GM12878 (cell line): ENCODE data around the gene PDPN. TPM values are rescaled to one million over a fixed set of nuclear protein-coding genes. Genes with fewer than 3 reads are reported as not detected.

Source experiments
- ATAC-seq: fragments of 200-7000 bp; cut with Tn5 transposase; 3 replicates; pipeline ENCODE4 v1.9.1; 2020; ENCODE audit warnings: mild to moderate bottlenecking, moderate library complexity
- BruUV-seq: library from RNA; stranded (reverse); fragments of 400-500 nt; replicated peaks from 2 replicates; lab custom pipeline; 2021; lab: Mats Ljungman, UMichigan
- CTCF ChIA-PET: fragments of 300-600 bp; sonication (Branson Sonifier 250); formaldehyde crosslinking; extraction: SDS; loops from one replicate; lab custom pipeline; 2021; ENCODE audit warnings: inconsistent platforms; lab: Yijun Ruan, JAX
- POLR2A ChIA-PET: fragments of 350-600 bp; formaldehyde crosslinking; extraction: SDS; loops from one replicate; lab custom pipeline; 2021; ENCODE audit warnings: inconsistent platforms; lab: Charles Lee
- RAD21 ChIA-PET: fragments of 300-600 bp; sonication (Branson Sonifier 250); formaldehyde crosslinking; loops from one replicate; lab custom pipeline; 2023; ENCODE audit warnings: antibody characterized with exemption; ENCODE audit not compliant: unreplicated experiment; lab: Charles Lee
- SMC1A ChIA-PET: fragments of 300-600 bp; sonication (Branson Sonifier 250); formaldehyde crosslinking; loops from one replicate; lab custom pipeline; 2023; ENCODE audit not compliant: unreplicated experiment, uncharacterized antibody; lab: Charles Lee
- DNase-seq: peaks from one replicate; pipeline ENCODE4 v3.0.0-alpha.2; 2011; ENCODE audit warnings: low read depth, low spot score
- FAIRE-seq: peaks from 3 replicates; lab custom pipeline; 2011; peaks lifted over from hg19 to GRCh38; lab: Jason Lieb, UNC
- H2AFZ ChIP-seq: 2 replicates; pipeline ENCODE4 v1.6.0; 2011; ENCODE audit warnings: low read depth, low read length, control low read depth; ENCODE audit not compliant: control insufficient read depth
- H3K27ac ChIP-seq: 2 replicates; pipeline ENCODE4 v1.5.1; 2011; ENCODE audit warnings: control low read depth; ENCODE audit not compliant: control insufficient read depth, insufficient read depth
- H3K27me3 ChIP-seq, 2 experiments: replicated peaks in 1 of 2; 2 replicates each; pipeline versions ENCODE4 v1.6.0 to v1.6.1; 2011; ENCODE audit warnings: low read length in 1 of 2; ENCODE audit not compliant: control insufficient read depth in 2 of 2, insufficient read depth in 2 of 2
- H3K36me3 ChIP-seq, 2 experiments: 2 replicates each; pipeline ENCODE4 v1.5.1; 2011; ENCODE audit warnings: low read length in 1 of 2; ENCODE audit not compliant: control insufficient read depth in 2 of 2, insufficient read depth in 2 of 2
- H3K4me1 ChIP-seq: 2 replicates; pipeline ENCODE4 v1.6.1; 2011; ENCODE audit warnings: mild to moderate bottlenecking, low read length, moderate library complexity, mixed read lengths; ENCODE audit not compliant: control insufficient read depth, insufficient read depth
- H3K4me2 ChIP-seq: 2 replicates; pipeline ENCODE4 v1.6.0; 2011; ENCODE audit warnings: control low read depth; ENCODE audit not compliant: control insufficient read depth, insufficient read depth
- H3K4me3 ChIP-seq: fragments of 200-600 bp; sonication (generic); 2 replicates; pipeline ENCODE4 v1.5.1; 2016
- H3K79me2 ChIP-seq: 2 replicates; pipeline ENCODE4 v1.6.0; 2011; ENCODE audit warnings: low read length; ENCODE audit not compliant: control insufficient read depth, insufficient read depth
- H3K9ac ChIP-seq: 2 replicates; pipeline ENCODE4 v1.8.0; 2011; ENCODE audit warnings: low read length, control low read depth, mixed read lengths; ENCODE audit not compliant: control insufficient read depth, insufficient read depth
- H3K9me3 ChIP-seq: replicated peaks from 3 replicates; pipeline ENCODE4 v1.5.1; 2011; ENCODE audit warnings: mild to moderate bottlenecking, low read length; ENCODE audit not compliant: control insufficient read depth, insufficient read depth
- H4K20me1 ChIP-seq: 2 replicates; pipeline ENCODE4 v1.6.0; 2011; ENCODE audit not compliant: control insufficient read depth, insufficient read depth
- BRCA1 ChIP-seq: IDR thresholded peaks from 2 replicates; pipeline ENCODE4 v1.6.1; 2011; ENCODE audit warnings: low read depth, low read length, improper control_type of control experiment
- CBFB ChIP-seq: IDR thresholded peaks from 2 replicates; pipeline ENCODE4 v1.6.1; 2016; ENCODE audit warnings: antibody characterized with exemption, low read depth
- CUX1 ChIP-seq: IDR thresholded peaks from 2 replicates; pipeline ENCODE4 v1.6.1; 2012; ENCODE audit warnings: improper control_type of control experiment, low read depth, low read length; ENCODE audit not compliant: insufficient replicate concordance
- GABPA ChIP-seq: IDR thresholded peaks from 2 replicates; pipeline ENCODE4 v1.6.1; 2014; ENCODE audit warnings: antibody characterized with exemption, low read depth, mild to moderate bottlenecking, inconsistent platforms
- HCFC1 ChIP-seq: fragments of 150-350 bp; IDR thresholded peaks from 2 replicates; pipeline ENCODE4 v1.6.1; 2014; ENCODE audit warnings: low read length
- MYC ChIP-seq: IDR thresholded peaks from 2 replicates; pipeline ENCODE4 v1.6.1; 2011; ENCODE audit warnings: mild to moderate bottlenecking, low read length, moderate library complexity, inconsistent platforms; ENCODE audit not compliant: insufficient read depth, insufficient replicate concordance, insufficient read length, severe bottlenecking
- RFX5 ChIP-seq: IDR thresholded peaks from 2 replicates; pipeline ENCODE4 v1.6.1; 2011; ENCODE audit warnings: low read depth, low read length, improper control_type of control experiment
- SMAD1 ChIP-seq: fragments of 450-650 bp; IDR thresholded peaks from 2 replicates; pipeline ENCODE4 v1.6.1; 2018; ENCODE audit warnings: mild to moderate bottlenecking, low read depth; ENCODE audit not compliant: partially characterized antibody
- SMC3 ChIP-seq: IDR thresholded peaks from 2 replicates; pipeline ENCODE4 v1.6.1; 2011; ENCODE audit warnings: low read length, improper control_type of control experiment, borderline replicate concordance
- SUPT20H ChIP-seq: IDR thresholded peaks from 2 replicates; pipeline ENCODE4 v1.6.1; 2011; ENCODE audit warnings: low read depth, mild to moderate bottlenecking, low read length, moderate library complexity, borderline replicate concordance; ENCODE audit not compliant: control insufficient read depth
- TBL1XR1 ChIP-seq: IDR thresholded peaks from 2 replicates; pipeline ENCODE4 v1.6.1; 2012; ENCODE audit warnings: low read depth, low read length, improper control_type of control experiment
- ZNF24 ChIP-seq: fragments of 450-650 bp; IDR thresholded peaks from 2 replicates; pipeline ENCODE4 v1.6.1; 2017; ENCODE audit warnings: antibody characterized with exemption, mild to moderate bottlenecking
- ZNF384 ChIP-seq: IDR thresholded peaks from 2 replicates; pipeline ENCODE4 v1.6.1; 2012; ENCODE audit warnings: low read depth, mild to moderate bottlenecking, low read length, improper control_type of control experiment, borderline replicate concordance
- ZNF687 ChIP-seq: fragments of 450-650 bp; IDR thresholded peaks from 2 replicates; pipeline ENCODE4 v1.6.1; 2017; ENCODE audit warnings: mild to moderate bottlenecking, moderate library complexity
- WGBS: methylation state at CpG from one replicate; pipeline ENCODE4 v1.1.6; 2016; ENCODE audit warnings: low lambda C conversion rate; ENCODE audit not compliant: insufficient replicate concordance, insufficient coverage; ENCODE audit errors: missing lambda C conversion rate; 5-methylcytosine and 5-hydroxymethylcytosine counted together
- in situ Hi-C: fragments of 300-500 bp; cut with MboI; formaldehyde crosslinking; loops from 9 replicates; pipeline ENCODE4 v1.14.3; 2018; ENCODE audit warnings: mixed read lengths
- intact Hi-C: fragments of 100-400 bp; cut with micrococcal nuclease; formaldehyde crosslinking; loops from one replicate; pipeline ENCODE4 v1.14.2; 2022; ENCODE audit not compliant: unreplicated experiment
- polyA plus RNA-seq, 11 experiments: library from polyadenylated mRNA; depleted of rRNA in 4 of 11; unstranded in 6 of 11; stranded (reverse) in 5 of 11; fragments of >200 nt; fragmentation: Nextera tagmentation in 4 of 11; fragmentation: Illumina TruSeq in 1 of 11; extraction: Ambion mirVana in 4 of 11; extraction: Trizol in 1 of 11; gene quantifications; 1 replicate in 1 of 11; 2 replicates in 10 of 11; pipeline versions ENCODE4 v1.2.1 to v1.2.3, GENCODE V29; 2011 to 2016; ENCODE audit warnings: inconsistent platforms in 2 of 11, missing spikeins in 2 of 11, low read depth in 1 of 11
- total RNA-seq, 4 experiments: library from RNA; depleted of rRNA in 3 of 4; stranded (reverse); fragments of >200 nt in 3 of 4; fragmentation: Illumina TruSeq in 1 of 4; extraction: Trizol in 1 of 4; gene quantifications; 2 replicates each; pipeline versions ENCODE4 v1.2.1 to v1.2.3, GENCODE V29; 2013 to 2021
- TF ChIP-seq, protein P1 (sequence below): fragments of 450-650 bp; IDR thresholded peaks from 2 replicates; pipeline ENCODE4 v1.6.1; 2017; ENCODE audit warnings: low read depth, mild to moderate bottlenecking, moderate library complexity

The PDPN gene
- total and polyA plus RNA-seq, 10 of the 15 experiments (the other 5 are each of a cell fraction or from before 2014, with no cell fraction given): 0.21 TPM; not detected in 9

GRCh38 chr1:13605159-13605558 is 21.5 kb downstream of the PDPN start:
- RAD21 ChIA-PET: no interaction called here
- H3K79me2 ChIP-seq: no peaks in the 10 kb centered on the region
- no TSS peak for BruUV-seq
- no peak for ATAC-seq
- H3K27me3 ChIP-seq: no peaks in the 10 kb centered on the region
- POLR2A ChIA-PET: no interaction called here
- CTCF ChIA-PET: no interaction called here
- SMC1A ChIA-PET: no interaction called here
- H3K9ac ChIP-seq: no peak overlapping the region
- intact Hi-C loops: no loop called here
- 0% methylated on average over 1 of the region's 1 CpG for WGBS
- H3K9me3 ChIP-seq: no peaks in the 10 kb centered on the region
- no peak overlapping the region for H3K4me3 ChIP-seq
- in situ Hi-C loops: no loop called here
- no peaks in the 10 kb centered on the region for H4K20me1 ChIP-seq
- H3K27ac ChIP-seq: no peak overlapping the region
- no peak overlapping the region for H2AFZ ChIP-seq
- DNase-seq: no peak
- no peaks in the 10 kb centered on the region for H3K36me3 ChIP-seq
- H3K4me2 ChIP-seq: no peak overlapping the region
- no peak for FAIRE-seq
- H3K4me1 ChIP-seq: no peaks in the 10 kb centered on the region
- TF ChIP-seq SMC3 (no peak), MYC (no peak), CBFB (no peak), SMAD1 (no peak), CUX1 (no peak), SUPT20H (no peak), ZNF687 (no peak), BRCA1 (no peak), ZNF384 (no peak), HCFC1 (no peak), TBL1XR1 (no peak), GABPA (no peak), ZNF24 (no peak), RFX5 (no peak)
- TF ChIP-seq, protein P1, sequence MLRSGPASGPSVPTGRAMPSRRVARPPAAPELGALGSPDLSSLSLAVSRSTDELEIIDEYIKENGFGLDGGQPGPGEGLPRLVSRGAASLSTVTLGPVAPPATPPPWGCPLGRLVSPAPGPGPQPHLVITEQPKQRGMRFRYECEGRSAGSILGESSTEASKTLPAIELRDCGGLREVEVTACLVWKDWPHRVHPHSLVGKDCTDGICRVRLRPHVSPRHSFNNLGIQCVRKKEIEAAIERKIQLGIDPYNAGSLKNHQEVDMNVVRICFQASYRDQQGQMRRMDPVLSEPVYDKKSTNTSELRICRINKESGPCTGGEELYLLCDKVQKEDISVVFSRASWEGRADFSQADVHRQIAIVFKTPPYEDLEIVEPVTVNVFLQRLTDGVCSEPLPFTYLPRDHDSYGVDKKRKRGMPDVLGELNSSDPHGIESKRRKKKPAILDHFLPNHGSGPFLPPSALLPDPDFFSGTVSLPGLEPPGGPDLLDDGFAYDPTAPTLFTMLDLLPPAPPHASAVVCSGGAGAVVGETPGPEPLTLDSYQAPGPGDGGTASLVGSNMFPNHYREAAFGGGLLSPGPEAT: no peak
